IMR-90 (cell line): ENCODE measurements around the gene CA9. TPM values are rescaled to one million over a fixed set of nuclear protein-coding genes. Genes with fewer than 3 reads are reported as not detected.
A peak's percentile ranks its signal among the peaks of the same experiment; 100 is the strongest.

ENCODE experiments used
- ATAC-seq: fragments of 200-7000 bp; cut with Tn5 transposase; 2 replicates; pipeline ENCODE4 v1.9.1; 2020; ENCODE audit warnings: low read depth, mild to moderate bottlenecking, moderate library complexity
- BruUV-seq: library from RNA; stranded (reverse); fragments of 400-500 nt; replicated peaks from 2 replicates; lab custom pipeline; 2021; lab: Mats Ljungman, UMichigan
- CTCF ChIA-PET: fragments of 300-600 bp; formaldehyde crosslinking; extraction: SDS; loops from one replicate; lab custom pipeline; 2021; ENCODE audit warnings: antibody characterized with exemption; lab: Yijun Ruan, JAX
- POLR2A ChIA-PET: fragments of 300-600 bp; sonication (Branson Sonifier 250); formaldehyde crosslinking; loops from one replicate; lab custom pipeline; 2022; ENCODE audit warnings: antibody characterized with exemption; ENCODE audit not compliant: unreplicated experiment; lab: Charles Lee
- DNase-seq: peaks from one replicate; pipeline ENCODE4 v3.0.0; 2013
- H2AFZ ChIP-seq: replicated peaks from 2 replicates; pipeline ENCODE3; 2013; ENCODE audit warnings: low read length, mild to moderate bottlenecking; ENCODE audit not compliant: poor library complexity
- H2AK5ac ChIP-seq: 2 replicates; pipeline ENCODE4 v1.6.1; 2013; ENCODE audit warnings: low read depth, low read length, inconsistent platforms
- H2AK9ac ChIP-seq: replicated peaks from 2 replicates; pipeline ENCODE3; 2013; ENCODE audit warnings: mild to moderate bottlenecking, low read depth, low read length, moderate library complexity; ENCODE audit not compliant: poor library complexity
- H2BK120ac ChIP-seq: 2 replicates; pipeline ENCODE4 v1.6.1; 2013; ENCODE audit warnings: low read depth, low read length, inconsistent platforms
- H2BK15ac ChIP-seq: 3 replicates; pipeline ENCODE4 v1.6.1; 2013; ENCODE audit warnings: low read depth, low read length, inconsistent platforms
- H2BK20ac ChIP-seq: 2 replicates; pipeline ENCODE4 v1.6.1; 2013; ENCODE audit warnings: low read depth, mild to moderate bottlenecking, inconsistent platforms, low read length, moderate library complexity
- H2BK5ac ChIP-seq: 2 replicates; pipeline ENCODE4 v1.6.1; 2013; ENCODE audit warnings: mild to moderate bottlenecking, low read depth, low read length, inconsistent platforms; ENCODE audit not compliant: poor library complexity, severe bottlenecking
- H3K14ac ChIP-seq: replicated peaks from 2 replicates; pipeline ENCODE4 v1.6.1; 2013; ENCODE audit warnings: low read depth, low read length, inconsistent platforms
- H3K18ac ChIP-seq: 2 replicates; pipeline ENCODE4 v1.6.1; 2013; ENCODE audit warnings: low read depth, low read length, control low read depth
- H3K23ac ChIP-seq: 2 replicates; pipeline ENCODE4 v1.6.1; 2013; ENCODE audit warnings: low read depth, low read length, inconsistent platforms
- H3K27ac ChIP-seq: 2 replicates; pipeline ENCODE4 v1.5.1; 2013; ENCODE audit warnings: mild to moderate bottlenecking, control low read depth, low read length; ENCODE audit not compliant: insufficient read depth
- H3K27me3 ChIP-seq: 2 replicates; pipeline ENCODE4 v1.6.1; 2013; ENCODE audit warnings: low read length; ENCODE audit not compliant: control insufficient read depth, insufficient read depth
- H3K36me3 ChIP-seq: 2 replicates; pipeline ENCODE4 v1.6.1; 2013; ENCODE audit warnings: low read length, mixed read lengths; ENCODE audit not compliant: control insufficient read depth, insufficient read depth
- H3K4ac ChIP-seq: 2 replicates; pipeline ENCODE4 v1.6.1; 2013; ENCODE audit warnings: low read depth, low read length, inconsistent platforms
- H3K4me1 ChIP-seq: 2 replicates; pipeline ENCODE4 v1.6.1; 2013; ENCODE audit warnings: low read length, mixed read lengths; ENCODE audit not compliant: control insufficient read depth, insufficient read depth
- H3K4me2 ChIP-seq: 2 replicates; pipeline ENCODE4 v1.6.1; 2013; ENCODE audit warnings: low read depth, mild to moderate bottlenecking, control low read depth, low read length, moderate library complexity
- H3K4me3 ChIP-seq: 2 replicates; pipeline ENCODE4 v1.5.1; 2013; ENCODE audit warnings: low read depth, mild to moderate bottlenecking, control low read depth, low read length, moderate library complexity; ENCODE audit not compliant: insufficient read depth
- H3K56ac ChIP-seq: 2 replicates; pipeline ENCODE4 v1.6.1; 2013; ENCODE audit warnings: low read length, inconsistent platforms; ENCODE audit not compliant: insufficient read depth; ENCODE audit errors: extremely low read depth
- H3K79me1 ChIP-seq, 2 experiments: 2 replicates each; pipeline ENCODE4 v1.6.1; 2013; ENCODE audit warnings: low read length in 2 of 2, inconsistent platforms in 1 of 2, low read depth in 1 of 2
- H3K9ac ChIP-seq: 2 replicates; pipeline ENCODE4 v1.6.1; 2013; ENCODE audit warnings: low read depth, low read length, control low read depth
- H3K9me1 ChIP-seq: 2 replicates; pipeline ENCODE4 v1.6.1; 2013; ENCODE audit warnings: low read length, inconsistent platforms; ENCODE audit not compliant: insufficient read depth
- H3K9me3 ChIP-seq: 2 replicates; pipeline ENCODE4 v1.6.1; 2013; ENCODE audit warnings: low read length; ENCODE audit not compliant: control insufficient read depth, insufficient read depth
- H4K20me1 ChIP-seq: 2 replicates; pipeline ENCODE4 v1.6.1; 2013; ENCODE audit warnings: low read length, inconsistent platforms; ENCODE audit not compliant: insufficient read depth
- H4K5ac ChIP-seq: 2 replicates; pipeline ENCODE4 v1.6.1; 2013; ENCODE audit warnings: mild to moderate bottlenecking, low read depth, low read length, control low read depth
- H4K8ac ChIP-seq, 2 experiments: 2 replicates each; pipeline ENCODE4 v1.6.1; 2013; ENCODE audit warnings: low read depth in 2 of 2, low read length in 2 of 2, control low read depth in 1 of 2, inconsistent platforms in 1 of 2
- H4K91ac ChIP-seq: 2 replicates; pipeline ENCODE4 v1.6.1; 2013; ENCODE audit warnings: low read depth, low read length, inconsistent platforms; ENCODE audit not compliant: insufficient read depth
- BHLHE40 ChIP-seq: fragments of 150-350 bp; IDR thresholded peaks from 2 replicates; pipeline ENCODE4 v1.6.1; 2016; ENCODE audit warnings: mild to moderate bottlenecking, low read depth, low read length
- CHD1 ChIP-seq: IDR thresholded peaks from 2 replicates; pipeline ENCODE4 v1.6.1; 2012; ENCODE audit warnings: low read depth, low read length, improper control_type of control experiment
- FOS ChIP-seq: fragments of 150-350 bp; IDR thresholded peaks from 2 replicates; pipeline ENCODE4 v1.6.1; 2016; ENCODE audit warnings: low read depth, low read length
- MAFK ChIP-seq: IDR thresholded peaks from 2 replicates; pipeline ENCODE4 v1.6.1; 2012; ENCODE audit warnings: low read depth, low read length, improper control_type of control experiment
- MAZ ChIP-seq: IDR thresholded peaks from 2 replicates; pipeline ENCODE4 v1.6.1; 2012; ENCODE audit warnings: low read depth, mild to moderate bottlenecking, low read length, improper control_type of control experiment, moderate library complexity, borderline replicate concordance
- MXI1 ChIP-seq: IDR thresholded peaks from 2 replicates; pipeline ENCODE4 v1.6.1; 2012; ENCODE audit warnings: low read depth, mild to moderate bottlenecking, low read length, moderate library complexity, borderline replicate concordance
- NFE2L2 ChIP-seq: fragments of 150-350 bp; IDR thresholded peaks from 2 replicates; pipeline ENCODE4 v1.6.1; 2016; ENCODE audit warnings: low read depth, mild to moderate bottlenecking, low read length
- POLR2A ChIP-seq: IDR thresholded peaks from 2 replicates; pipeline ENCODE4 v1.6.1; 2012; ENCODE audit warnings: mild to moderate bottlenecking, low read depth, low read length
- RAD21 ChIP-seq: IDR thresholded peaks from 2 replicates; pipeline ENCODE4 v1.6.1; 2012; ENCODE audit warnings: low read length, improper control_type of control experiment
- RCOR1 ChIP-seq: IDR thresholded peaks from 2 replicates; pipeline ENCODE4 v1.6.1; 2012; ENCODE audit warnings: mild to moderate bottlenecking, low read length, improper control_type of control experiment; ENCODE audit not compliant: insufficient replicate concordance
- RFX5 ChIP-seq: IDR thresholded peaks from 2 replicates; pipeline ENCODE4 v1.8.0; 2012; ENCODE audit warnings: low read depth, mild to moderate bottlenecking, low read length, moderate library complexity
- SMC3 ChIP-seq: fragments of 150-350 bp; IDR thresholded peaks from 2 replicates; pipeline ENCODE4 v1.6.1; 2016; ENCODE audit warnings: low read depth, mild to moderate bottlenecking, antibody characterized with exemption, low read length, moderate library complexity
- WGBS, 2 experiments: methylation state at CpG; one replicate each; pipeline versions ENCODE4 v1.1.5 to v1.1.7; 2013; ENCODE audit warnings: missing lambda C conversion rate in 2 of 2; ENCODE audit not compliant: insufficient read length in 1 of 2; ENCODE audit errors: extremely low coverage in 2 of 2; 5-methylcytosine and 5-hydroxymethylcytosine counted together
- dilution Hi-C: fragments of 300-500 bp; cut with HindIII; formaldehyde crosslinking; loops from one replicate; pipeline ENCODE4 v1.14.3; 2018; ENCODE audit warnings: low sequenced_read_pairs; ENCODE audit not compliant: unreplicated experiment
- in situ Hi-C: fragments of 300-500 bp; cut with MboI; formaldehyde crosslinking; loops from 3 replicates; pipeline ENCODE4 v1.14.3; 2019; ENCODE audit warnings: low sequenced_read_pairs, inconsistent platforms, mixed read lengths
- intact Hi-C: fragments of 100-400 bp; cut with micrococcal nuclease; formaldehyde crosslinking; loops from 2 replicates; pipeline ENCODE4 v1.10.0; 2022
- polyA plus RNA-seq, 3 experiments: library from polyadenylated mRNA; depleted of rRNA; stranded (reverse); fragments of >200 nt; gene quantifications; 2 replicates each; pipeline ENCODE4 v1.2.3, GENCODE V29; 2012; ENCODE audit warnings: low replicate concordance in 1 of 3
- total RNA-seq: library from RNA; depleted of rRNA; stranded (reverse); fragments of >200 nt; gene quantifications from 2 replicates; pipeline ENCODE4 v1.2.3, GENCODE V29; 2012
- TF ChIP-seq, protein P1 (sequence below): fragments of 150-350 bp; IDR thresholded peaks from 2 replicates; pipeline ENCODE4 v1.6.1; 2017; ENCODE audit warnings: mild to moderate bottlenecking, antibody characterized with exemption, low read length, low read depth
- TF ChIP-seq, protein P2 (sequence below): fragments of 150-350 bp; IDR thresholded peaks from 2 replicates; pipeline ENCODE4 v1.6.1; 2016; ENCODE audit warnings: low read depth, mild to moderate bottlenecking, low read length, moderate library complexity, borderline replicate concordance

CA9 gene
- total and polyA plus RNA-seq, 2 of the 4 experiments (the other 2 are of a cell fraction): 0.54 to 3.9 TPM

DNA sequence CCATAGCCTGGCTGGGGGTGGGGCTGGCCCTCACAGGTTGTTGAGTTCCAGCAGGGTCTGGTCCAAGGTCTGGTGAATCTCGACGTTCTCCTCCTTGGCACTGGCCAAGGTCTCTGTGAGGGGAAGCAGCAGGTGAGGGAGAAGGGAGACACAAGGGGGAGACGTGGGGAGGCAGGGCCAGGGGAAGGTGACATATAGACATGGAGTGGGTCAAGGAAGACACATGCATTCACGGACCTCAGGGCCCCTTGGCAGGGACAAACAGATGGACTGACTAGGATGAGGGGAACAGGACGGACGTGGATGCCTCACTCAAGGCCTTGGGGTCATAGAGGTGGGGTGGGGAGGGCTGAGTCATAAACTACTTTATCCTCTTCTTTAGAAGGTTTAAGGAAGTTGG lies 8.3 kb downstream of the CA9 start:
- POLR2A ChIA-PET: interaction anchor here (1.3 kb wide), 1 partner anchor 21 kb away, joined by 3 read pairs; no protein-coding TSS in a partner anchor
- Histone ChIP-seq H3K36me3 (peaks cover 53% of the 10 kb centered on the region), H3K27ac (peak overlapping the region; percentile 47), H2BK120ac (no peak overlapping the region), H4K8ac (peak overlapping the region in 1 of 2 experiments; percentile 12; a peak in 1 of 4 replicates), H4K5ac (no peak overlapping the region; the same call in 1 of the 2 replicates), H4K20me1 (peaks cover 72% of the 10 kb centered on the region), H3K4ac (peak overlapping the region; percentile 69), H2AFZ (peak overlapping the region; percentile 25), H3K4me1 (peaks cover 55% of the 10 kb centered on the region), H2AK5ac (peak overlapping the region; percentile 14; the same call in 1 of the 2 replicates), H2AK9ac (peak overlapping the region; percentile 17), H3K79me1 (peaks cover 13 to 70% of the 10 kb centered on the region in 2 experiments), H4K91ac (peak overlapping the region; percentile 5; the same call in 1 of the 2 replicates), H3K9ac (peak overlapping the region; percentile 23; the same call in 1 of the 2 replicates), H2BK5ac (peak overlapping the region; percentile 82), H3K27me3 (no peaks in the 10 kb centered on the region), H3K14ac (peak overlapping the region; percentile 53; the same call in 1 of the 2 replicates), H3K4me3 (no peak overlapping the region), H3K23ac (no peak overlapping the region), H2BK15ac (no peak overlapping the region), H2BK20ac (no peak overlapping the region), H3K9me3 (no peaks in the 10 kb centered on the region), H3K18ac (no peak overlapping the region), H3K9me1 (peaks cover 53% of the 10 kb centered on the region), H3K4me2 (no peak overlapping the region; the same call in 1 of the 2 replicates), H3K56ac (no peak overlapping the region)
- in situ Hi-C loops: no loop called here
- intact Hi-C loops: loop anchor here (10.0 kb wide), 1 partner anchor 77 kb away; the partner anchor contains the start of gene TESK1
- ATAC-seq (peak; percentile 0; the same call in 1 of the 2 replicates), DNase-seq (no peak)
- no peak for TF ChIP-seq BHLHE40
- TF ChIP-seq NFE2L2: no peak
- no peak for TF ChIP-seq POLR2A
- no peak for TF ChIP-seq RAD21
- TF ChIP-seq, protein P1, sequence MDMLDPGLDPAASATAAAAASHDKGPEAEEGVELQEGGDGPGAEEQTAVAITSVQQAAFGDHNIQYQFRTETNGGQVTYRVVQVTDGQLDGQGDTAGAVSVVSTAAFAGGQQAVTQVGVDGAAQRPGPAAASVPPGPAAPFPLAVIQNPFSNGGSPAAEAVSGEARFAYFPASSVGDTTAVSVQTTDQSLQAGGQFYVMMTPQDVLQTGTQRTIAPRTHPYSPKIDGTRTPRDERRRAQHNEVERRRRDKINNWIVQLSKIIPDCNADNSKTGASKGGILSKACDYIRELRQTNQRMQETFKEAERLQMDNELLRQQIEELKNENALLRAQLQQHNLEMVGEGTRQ: no peak
- TF ChIP-seq MXI1: no peak
- TF ChIP-seq FOS: no peak
- no peak for TF ChIP-seq RCOR1
- TF ChIP-seq MAZ: no peak
- TF ChIP-seq, protein P2, sequence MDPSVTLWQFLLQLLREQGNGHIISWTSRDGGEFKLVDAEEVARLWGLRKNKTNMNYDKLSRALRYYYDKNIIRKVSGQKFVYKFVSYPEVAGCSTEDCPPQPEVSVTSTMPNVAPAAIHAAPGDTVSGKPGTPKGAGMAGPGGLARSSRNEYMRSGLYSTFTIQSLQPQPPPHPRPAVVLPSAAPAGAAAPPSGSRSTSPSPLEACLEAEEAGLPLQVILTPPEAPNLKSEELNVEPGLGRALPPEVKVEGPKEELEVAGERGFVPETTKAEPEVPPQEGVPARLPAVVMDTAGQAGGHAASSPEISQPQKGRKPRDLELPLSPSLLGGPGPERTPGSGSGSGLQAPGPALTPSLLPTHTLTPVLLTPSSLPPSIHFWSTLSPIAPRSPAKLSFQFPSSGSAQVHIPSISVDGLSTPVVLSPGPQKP: no peak
- TF ChIP-seq SMC3: no peak
- no peak for TF ChIP-seq CHD1
- no peak for TF ChIP-seq RFX5
- TF ChIP-seq MAFK: no peak
- CTCF ChIA-PET: no interaction called here
- dilution Hi-C loops: no loop called here
- 82% methylated on average over 3 of the region's 6 CpGs; no CpG with 5 or more reads in 1 of the 2 experiments for WGBS, 2 experiments
- no TSS peak for BruUV-seq
